ENCODE results near the gene CSNK1A1L. TPM values are rescaled to one million over a fixed set of nuclear protein-coding genes. Genes with fewer than 3 reads are reported as not detected.

CSNK1A1L gene
- total and polyA plus RNA-seq, 2 of the 4 experiments (the other 2 are of a cell fraction), result not detected

- H3K23ac ChIP-seq (ENCODE audit: low read depth, low read length), result no peak overlapping the region
- H3K18ac ChIP-seq (ENCODE audit: low read depth, low read length), result peak overlapping the region; percentile 64; the same call in 1 of the 2 replicates
- H2BK15ac ChIP-seq (ENCODE audit: low read depth, low read length), result no peak overlapping the region
- ATAC-seq (ENCODE audit: low read depth), result peak; percentile 35
- no peak overlapping the region for H2AFZ ChIP-seq (replicated peaks; ENCODE audit: low read length, poor library complexity)
- TF ChIP-seq, protein P1, sequence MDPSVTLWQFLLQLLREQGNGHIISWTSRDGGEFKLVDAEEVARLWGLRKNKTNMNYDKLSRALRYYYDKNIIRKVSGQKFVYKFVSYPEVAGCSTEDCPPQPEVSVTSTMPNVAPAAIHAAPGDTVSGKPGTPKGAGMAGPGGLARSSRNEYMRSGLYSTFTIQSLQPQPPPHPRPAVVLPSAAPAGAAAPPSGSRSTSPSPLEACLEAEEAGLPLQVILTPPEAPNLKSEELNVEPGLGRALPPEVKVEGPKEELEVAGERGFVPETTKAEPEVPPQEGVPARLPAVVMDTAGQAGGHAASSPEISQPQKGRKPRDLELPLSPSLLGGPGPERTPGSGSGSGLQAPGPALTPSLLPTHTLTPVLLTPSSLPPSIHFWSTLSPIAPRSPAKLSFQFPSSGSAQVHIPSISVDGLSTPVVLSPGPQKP (IDR thresholded peaks at IDR 0.05; ENCODE audit: borderline replicate concordance, low read depth, low read length), result no peak
- no peak for TF ChIP-seq NFE2L2 (IDR thresholded peaks at IDR 0.05; ENCODE audit: low read depth, low read length)
- no peak for TF ChIP-seq BHLHE40 (IDR thresholded peaks at IDR 0.05; ENCODE audit: low read depth, low read length)
- TF ChIP-seq USF2 (IDR thresholded peaks at IDR 0.05; ENCODE audit: low read depth, low read length), result no peak
- no peak for TF ChIP-seq SMC3 (IDR thresholded peaks at IDR 0.05; ENCODE audit: low read depth, low read length)
- no peak for TF ChIP-seq POLR2A (IDR thresholded peaks at IDR 0.05; ENCODE audit: low read depth, low read length)
- no peak for TF ChIP-seq MAFK (IDR thresholded peaks at IDR 0.05; ENCODE audit: low read depth, low read length)
- no peak for TF ChIP-seq CHD1 (IDR thresholded peaks at IDR 0.05; ENCODE audit: low read depth, low read length)
- no peak for TF ChIP-seq RFX5 (IDR thresholded peaks at IDR 0.05; ENCODE audit: low read depth, low read length)
- no peak overlapping the region for H3K4me3 ChIP-seq (ENCODE audit: insufficient read depth, low read depth, low read length)
- CTCF ChIA-PET, result no interaction called here
- H3K4ac ChIP-seq (ENCODE audit: low read depth, low read length), result no peak overlapping the region
- no peak overlapping the region for H2AK5ac ChIP-seq (ENCODE audit: low read depth, low read length)
- no peaks in the 10 kb centered on the region for H4K20me1 ChIP-seq (ENCODE audit: insufficient read depth, low read length)
- no peaks in the 10 kb centered on the region for H3K27me3 ChIP-seq (ENCODE audit: control insufficient read depth, insufficient read depth, low read length)
- no peaks in the 10 kb centered on the region for H3K9me1 ChIP-seq (ENCODE audit: insufficient read depth, low read length)
- no peak overlapping the region for H2BK20ac ChIP-seq (ENCODE audit: low read depth, low read length)
- H2BK5ac ChIP-seq (ENCODE audit: low read depth, low read length, poor library complexity, severe bottlenecking), result no peak overlapping the region
- no peak overlapping the region for H4K8ac ChIP-seq (ENCODE audit: low read depth in 2 of 2, low read length in 2 of 2)
- no peak overlapping the region for H2AK9ac ChIP-seq (replicated peaks; ENCODE audit: low read depth, low read length, poor library complexity)
- in situ Hi-C loops (cut with MboI; ENCODE audit: low sequenced_read_pairs) (no loop called here), dilution Hi-C loops (cut with HindIII; ENCODE audit: low sequenced_read_pairs, unreplicated experiment) (no loop called here), intact Hi-C loops (cut with micrococcal nuclease) (no loop called here)
- H2BK120ac ChIP-seq (ENCODE audit: low read depth, low read length), result no peak overlapping the region
- no peak overlapping the region for H3K9ac ChIP-seq (ENCODE audit: low read depth, low read length)
- no peaks in the 10 kb centered on the region for H3K36me3 ChIP-seq (ENCODE audit: control insufficient read depth, insufficient read depth, low read length)
- BruUV-seq (replicated peaks), result no TSS peak
- POLR2A ChIA-PET (ENCODE audit: unreplicated experiment), result no interaction called here
- no peak overlapping the region for H3K56ac ChIP-seq (ENCODE audit: extremely low read depth, insufficient read depth, low read length)
- no peak overlapping the region for H3K14ac ChIP-seq (replicated peaks; ENCODE audit: low read depth, low read length)
- H4K91ac ChIP-seq (ENCODE audit: insufficient read depth, low read depth, low read length), result no peak overlapping the region
- DNase-seq, result peak; percentile 66
- H3K79me1 ChIP-seq (ENCODE audit: low read depth in 1 of 2, low read length in 2 of 2), result no peaks in the 10 kb centered on the region
- H4K5ac ChIP-seq (ENCODE audit: low read depth, low read length), result peak overlapping the region; percentile 60; the same call in 1 of the 2 replicates
- no peaks in the 10 kb centered on the region; the same call in 1 of the 2 replicates for H3K9me3 ChIP-seq (ENCODE audit: control insufficient read depth, insufficient read depth, low read length)
- H3K4me1 ChIP-seq (ENCODE audit: control insufficient read depth, insufficient read depth, low read length), result peaks cover 5% of the 10 kb centered on the region; the same call in 1 of the 2 replicates
- no peak overlapping the region for H3K27ac ChIP-seq (ENCODE audit: insufficient read depth, low read length)
- no peak overlapping the region for H3K4me2 ChIP-seq (ENCODE audit: low read depth, low read length)
Observed at GRCh38 chr13:37144661-37145060, 39.2 kb upstream of the CSNK1A1L start.

Data from IMR-90 (cell line).